ENCODE results near the gene MCF2L2. TPM values are rescaled to one million over a fixed set of nuclear protein-coding genes. Genes with fewer than 3 reads are reported as not detected.

The MCF2L2 gene
- total and polyA plus RNA-seq, 2 experiments from 2014 or later: 6.7 to 14.6 TPM

DNA sequence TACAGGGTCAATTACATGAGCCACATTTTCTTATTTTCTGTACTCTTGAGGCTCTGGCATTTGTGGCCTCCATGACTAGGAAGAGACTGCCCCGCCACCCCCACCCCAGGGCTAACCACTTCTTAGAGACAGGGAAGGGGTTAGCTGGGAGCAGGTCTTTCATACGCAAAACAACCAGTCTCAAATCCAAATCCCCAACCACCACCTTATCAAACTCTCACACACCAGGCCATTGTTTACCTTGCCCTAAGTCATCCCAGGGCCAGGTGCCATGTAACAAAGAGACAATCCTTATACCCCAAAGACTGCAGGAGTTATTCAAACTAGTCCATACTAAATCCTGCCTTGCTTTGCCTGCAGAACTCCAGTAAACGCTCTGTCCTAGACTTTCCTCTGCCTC is 97.5 kb downstream of the MCF2L2 start:
- TF ChIP-seq, protein P1, sequence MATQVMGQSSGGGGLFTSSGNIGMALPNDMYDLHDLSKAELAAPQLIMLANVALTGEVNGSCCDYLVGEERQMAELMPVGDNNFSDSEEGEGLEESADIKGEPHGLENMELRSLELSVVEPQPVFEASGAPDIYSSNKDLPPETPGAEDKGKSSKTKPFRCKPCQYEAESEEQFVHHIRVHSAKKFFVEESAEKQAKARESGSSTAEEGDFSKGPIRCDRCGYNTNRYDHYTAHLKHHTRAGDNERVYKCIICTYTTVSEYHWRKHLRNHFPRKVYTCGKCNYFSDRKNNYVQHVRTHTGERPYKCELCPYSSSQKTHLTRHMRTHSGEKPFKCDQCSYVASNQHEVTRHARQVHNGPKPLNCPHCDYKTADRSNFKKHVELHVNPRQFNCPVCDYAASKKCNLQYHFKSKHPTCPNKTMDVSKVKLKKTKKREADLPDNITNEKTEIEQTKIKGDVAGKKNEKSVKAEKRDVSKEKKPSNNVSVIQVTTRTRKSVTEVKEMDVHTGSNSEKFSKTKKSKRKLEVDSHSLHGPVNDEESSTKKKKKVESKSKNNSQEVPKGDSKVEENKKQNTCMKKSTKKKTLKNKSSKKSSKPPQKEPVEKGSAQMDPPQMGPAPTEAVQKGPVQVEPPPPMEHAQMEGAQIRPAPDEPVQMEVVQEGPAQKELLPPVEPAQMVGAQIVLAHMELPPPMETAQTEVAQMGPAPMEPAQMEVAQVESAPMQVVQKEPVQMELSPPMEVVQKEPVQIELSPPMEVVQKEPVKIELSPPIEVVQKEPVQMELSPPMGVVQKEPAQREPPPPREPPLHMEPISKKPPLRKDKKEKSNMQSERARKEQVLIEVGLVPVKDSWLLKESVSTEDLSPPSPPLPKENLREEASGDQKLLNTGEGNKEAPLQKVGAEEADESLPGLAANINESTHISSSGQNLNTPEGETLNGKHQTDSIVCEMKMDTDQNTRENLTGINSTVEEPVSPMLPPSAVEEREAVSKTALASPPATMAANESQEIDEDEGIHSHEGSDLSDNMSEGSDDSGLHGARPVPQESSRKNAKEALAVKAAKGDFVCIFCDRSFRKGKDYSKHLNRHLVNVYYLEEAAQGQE (IDR thresholded peaks at IDR 0.05; ENCODE audit: unreplicated experiment): no peak
- TF ChIP-seq, protein P2, sequence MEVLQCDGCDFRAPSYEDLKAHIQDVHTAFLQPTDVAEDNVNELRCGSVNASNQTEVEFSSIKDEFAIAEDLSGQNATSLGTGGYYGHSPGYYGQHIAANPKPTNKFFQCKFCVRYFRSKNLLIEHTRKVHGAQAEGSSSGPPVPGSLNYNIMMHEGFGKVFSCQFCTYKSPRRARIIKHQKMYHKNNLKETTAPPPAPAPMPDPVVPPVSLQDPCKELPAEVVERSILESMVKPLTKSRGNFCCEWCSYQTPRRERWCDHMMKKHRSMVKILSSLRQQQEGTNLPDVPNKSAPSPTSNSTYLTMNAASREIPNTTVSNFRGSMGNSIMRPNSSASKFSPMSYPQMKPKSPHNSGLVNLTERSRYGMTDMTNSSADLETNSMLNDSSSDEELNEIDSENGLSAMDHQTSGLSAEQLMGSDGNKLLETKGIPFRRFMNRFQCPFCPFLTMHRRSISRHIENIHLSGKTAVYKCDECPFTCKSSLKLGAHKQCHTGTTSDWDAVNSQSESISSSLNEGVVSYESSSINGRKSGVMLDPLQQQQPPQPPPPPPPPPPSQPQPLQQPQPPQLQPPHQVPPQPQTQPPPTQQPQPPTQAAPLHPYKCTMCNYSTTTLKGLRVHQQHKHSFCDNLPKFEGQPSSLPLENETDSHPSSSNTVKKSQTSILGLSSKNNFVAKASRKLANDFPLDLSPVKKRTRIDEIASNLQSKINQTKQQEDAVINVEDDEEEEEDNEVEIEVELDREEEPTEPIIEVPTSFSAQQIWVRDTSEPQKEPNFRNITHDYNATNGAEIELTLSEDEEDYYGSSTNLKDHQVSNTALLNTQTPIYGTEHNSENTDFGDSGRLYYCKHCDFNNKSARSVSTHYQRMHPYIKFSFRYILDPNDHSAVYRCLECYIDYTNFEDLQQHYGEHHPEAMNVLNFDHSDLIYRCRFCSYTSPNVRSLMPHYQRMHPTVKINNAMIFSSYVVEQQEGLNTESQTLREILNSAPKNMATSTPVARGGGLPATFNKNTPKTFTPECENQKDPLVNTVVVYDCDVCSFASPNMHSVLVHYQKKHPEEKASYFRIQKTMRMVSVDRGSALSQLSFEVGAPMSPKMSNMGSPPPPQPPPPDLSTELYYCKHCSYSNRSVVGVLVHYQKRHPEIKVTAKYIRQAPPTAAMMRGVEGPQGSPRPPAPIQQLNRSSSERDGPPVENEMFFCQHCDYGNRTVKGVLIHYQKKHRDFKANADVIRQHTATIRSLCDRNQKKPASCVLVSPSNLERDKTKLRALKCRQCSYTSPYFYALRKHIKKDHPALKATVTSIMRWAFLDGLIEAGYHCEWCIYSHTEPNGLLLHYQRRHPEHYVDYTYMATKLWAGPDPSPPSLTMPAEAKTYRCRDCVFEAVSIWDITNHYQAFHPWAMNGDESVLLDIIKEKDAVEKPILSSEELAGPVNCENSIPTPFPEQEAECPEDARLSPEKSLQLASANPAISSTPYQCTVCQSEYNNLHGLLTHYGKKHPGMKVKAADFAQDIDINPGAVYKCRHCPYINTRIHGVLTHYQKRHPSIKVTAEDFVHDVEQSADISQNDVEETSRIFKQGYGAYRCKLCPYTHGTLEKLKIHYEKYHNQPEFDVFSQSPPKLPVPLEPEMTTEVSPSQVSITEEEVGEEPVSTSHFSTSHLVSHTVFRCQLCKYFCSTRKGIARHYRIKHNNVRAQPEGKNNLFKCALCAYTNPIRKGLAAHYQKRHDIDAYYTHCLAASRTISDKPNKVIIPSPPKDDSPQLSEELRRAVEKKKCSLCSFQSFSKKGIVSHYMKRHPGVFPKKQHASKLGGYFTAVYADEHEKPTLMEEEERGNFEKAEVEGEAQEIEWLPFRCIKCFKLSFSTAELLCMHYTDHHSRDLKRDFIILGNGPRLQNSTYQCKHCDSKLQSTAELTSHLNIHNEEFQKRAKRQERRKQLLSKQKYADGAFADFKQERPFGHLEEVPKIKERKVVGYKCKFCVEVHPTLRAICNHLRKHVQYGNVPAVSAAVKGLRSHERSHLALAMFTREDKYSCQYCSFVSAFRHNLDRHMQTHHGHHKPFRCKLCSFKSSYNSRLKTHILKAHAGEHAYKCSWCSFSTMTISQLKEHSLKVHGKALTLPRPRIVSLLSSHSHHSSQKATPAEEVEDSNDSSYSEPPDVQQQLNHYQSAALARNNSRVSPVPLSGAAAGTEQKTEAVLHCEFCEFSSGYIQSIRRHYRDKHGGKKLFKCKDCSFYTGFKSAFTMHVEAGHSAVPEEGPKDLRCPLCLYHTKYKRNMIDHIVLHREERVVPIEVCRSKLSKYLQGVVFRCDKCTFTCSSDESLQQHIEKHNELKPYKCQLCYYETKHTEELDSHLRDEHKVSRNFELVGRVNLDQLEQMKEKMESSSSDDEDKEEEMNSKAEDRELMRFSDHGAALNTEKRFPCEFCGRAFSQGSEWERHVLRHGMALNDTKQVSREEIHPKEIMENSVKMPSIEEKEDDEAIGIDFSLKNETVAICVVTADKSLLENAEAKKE (CRISPR knock-in tag; IDR thresholded peaks at IDR 0.05): no peak
- TF ChIP-seq POLR2AphosphoS5 (IDR thresholded peaks at IDR 0.05; ENCODE audit: low read depth) (no peak), JUNB (IDR thresholded peaks at IDR 0.05; ENCODE audit: unreplicated experiment) (no peak), NANOG (IDR thresholded peaks at IDR 0.05; ENCODE audit: borderline replicate concordance) (no peak), ZNF114 (CRISPR knock-in tag; IDR thresholded peaks at IDR 0.05) (no peak), EZH2 (IDR thresholded peaks at IDR 0.05; ENCODE audit: low read depth, unreplicated experiment) (no peak), CREB1 (CRISPR knock-in tag; IDR thresholded peaks at IDR 0.05; ENCODE audit: low read depth) (no peak), EZH2phosphoT487 (IDR thresholded peaks at IDR 0.05; ENCODE audit: unreplicated experiment) (no peak), STAT1 (IDR thresholded peaks at IDR 0.05; ENCODE audit: unreplicated experiment) (no peak), ZNF331 (CRISPR knock-in tag; IDR thresholded peaks at IDR 0.05; ENCODE audit: low read depth) (no peak)
- TF ChIP-seq, protein P3, sequence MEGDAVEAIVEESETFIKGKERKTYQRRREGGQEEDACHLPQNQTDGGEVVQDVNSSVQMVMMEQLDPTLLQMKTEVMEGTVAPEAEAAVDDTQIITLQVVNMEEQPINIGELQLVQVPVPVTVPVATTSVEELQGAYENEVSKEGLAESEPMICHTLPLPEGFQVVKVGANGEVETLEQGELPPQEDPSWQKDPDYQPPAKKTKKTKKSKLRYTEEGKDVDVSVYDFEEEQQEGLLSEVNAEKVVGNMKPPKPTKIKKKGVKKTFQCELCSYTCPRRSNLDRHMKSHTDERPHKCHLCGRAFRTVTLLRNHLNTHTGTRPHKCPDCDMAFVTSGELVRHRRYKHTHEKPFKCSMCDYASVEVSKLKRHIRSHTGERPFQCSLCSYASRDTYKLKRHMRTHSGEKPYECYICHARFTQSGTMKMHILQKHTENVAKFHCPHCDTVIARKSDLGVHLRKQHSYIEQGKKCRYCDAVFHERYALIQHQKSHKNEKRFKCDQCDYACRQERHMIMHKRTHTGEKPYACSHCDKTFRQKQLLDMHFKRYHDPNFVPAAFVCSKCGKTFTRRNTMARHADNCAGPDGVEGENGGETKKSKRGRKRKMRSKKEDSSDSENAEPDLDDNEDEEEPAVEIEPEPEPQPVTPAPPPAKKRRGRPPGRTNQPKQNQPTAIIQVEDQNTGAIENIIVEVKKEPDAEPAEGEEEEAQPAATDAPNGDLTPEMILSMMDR (conservative IDR thresholded peaks at IDR 0.05; ENCODE audit: low read depth in 2 of 2): no peak
- TF ChIP-seq, protein P4, sequence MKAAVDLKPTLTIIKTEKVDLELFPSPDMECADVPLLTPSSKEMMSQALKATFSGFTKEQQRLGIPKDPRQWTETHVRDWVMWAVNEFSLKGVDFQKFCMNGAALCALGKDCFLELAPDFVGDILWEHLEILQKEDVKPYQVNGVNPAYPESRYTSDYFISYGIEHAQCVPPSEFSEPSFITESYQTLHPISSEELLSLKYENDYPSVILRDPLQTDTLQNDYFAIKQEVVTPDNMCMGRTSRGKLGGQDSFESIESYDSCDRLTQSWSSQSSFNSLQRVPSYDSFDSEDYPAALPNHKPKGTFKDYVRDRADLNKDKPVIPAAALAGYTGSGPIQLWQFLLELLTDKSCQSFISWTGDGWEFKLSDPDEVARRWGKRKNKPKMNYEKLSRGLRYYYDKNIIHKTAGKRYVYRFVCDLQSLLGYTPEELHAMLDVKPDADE (IDR thresholded peaks at IDR 0.05): no peak
- H3K4me1 Mint-ChIP-seq: peaks cover 30% of the 10 kb centered on the region
- Histone ChIP-seq H2AFZ (no peak overlapping the region), H3K4me2 (peak overlapping the region; percentile 46), H3K27me3 (ENCODE audit: insufficient read depth) (no peaks in the 10 kb centered on the region), H4K20me1 (replicated peaks; ENCODE audit: insufficient read depth) (no peaks in the 10 kb centered on the region), H3F3A (replicated peaks; ENCODE audit: low read depth) (no peaks in the 10 kb centered on the region; the same call in 1 of the 2 replicates), H3K9me2 (ENCODE audit: insufficient read depth) (no peaks in the 10 kb centered on the region), H3K27ac (ENCODE audit: low read depth) (peak overlapping the region; percentile 61; the same call in 1 of the 2 replicates), H3K4me3 (peak overlapping the region; percentile 19; the same call in 1 of the 2 replicates), H3K79me2 (replicated peaks; ENCODE audit: insufficient read depth) (no peaks in the 10 kb centered on the region), H3K4me1 (ENCODE audit: insufficient read depth) (peaks cover 27% of the 10 kb centered on the region), H3K36me3 (ENCODE audit: insufficient read depth) (no peaks in the 10 kb centered on the region)
- peaks cover 8% of the 10 kb centered on the region for H3K27me3 Mint-ChIP-seq (ENCODE audit: insufficient read depth, low read depth, poor library complexity)
- H3K9me3 Mint-ChIP-seq: no peaks in the 10 kb centered on the region
- ATAC-seq (peak; percentile 97), DNase-seq (ENCODE audit: low spot score) (peak; percentile 63)
- no peaks in the 10 kb centered on the region for H3K36me3 Mint-ChIP-seq (ENCODE audit: low read depth)
- peak overlapping the region; percentile 8; the same call in 2 of the 3 replicates for H3K4me3 Mint-ChIP-seq
- peak overlapping the region; percentile 29 for H3K27ac Mint-ChIP-seq

Data from GM23338 (cell line).